ENCODE measurements around the gene LGALS9B.
"Not testable (repeated sequence)": the region's sequence is repeated elsewhere in the genome, so short reads cannot be mapped to it uniquely, and the experiment has no call there.

- not testable (repeated sequence) for TF ChIP-seq CTCF, POLR2A (IDR thresholded peaks at IDR 0.05)
Observed at GRCh38 chr17:20466553-20466952, 786 bp downstream of the LGALS9B start.

Data from thyroid gland (tissue), 4 donors.